ENCODE data around the gene CATSPERB.
"Not testable (repeated sequence)": the region's sequence is repeated elsewhere in the genome, so short reads cannot be mapped to it uniquely, and the experiment has no call there.

Gene CATSPERB

GRCh38 chr14:91681118-91681517 is 50.8 kb downstream of the CATSPERB start:
- H3K9me3 ChIP-seq (ENCODE audit: insufficient read depth, low read length), result peaks cover 7% of the 10 kb centered on the region; the same call in 1 of the 2 replicates
- no peak overlapping the region for H2AFZ ChIP-seq (ENCODE audit: low read depth, low read length)
- no peak overlapping the region for H3K4me3 ChIP-seq (ENCODE audit: low read length)
- H3K9ac ChIP-seq (ENCODE audit: low read length), result no peak overlapping the region
- peaks cover 4% of the 10 kb centered on the region for H3K36me3 ChIP-seq (replicated peaks; ENCODE audit: low read depth, low read length)
- no peak overlapping the region for H3K4me2 ChIP-seq (ENCODE audit: low read length)
- H3K27me3 ChIP-seq (ENCODE audit: low read depth, low read length), result no peaks in the 10 kb centered on the region
- no peaks in the 10 kb centered on the region for H3K4me1 ChIP-seq (ENCODE audit: low read length)
- TF ChIP-seq CTCF (IDR thresholded peaks at IDR 0.05; ENCODE audit: low read depth, low read length) (no peak), EZH2phosphoT487 (IDR thresholded peaks at IDR 0.05; ENCODE audit: low read depth) (no peak)
- H3K79me2 ChIP-seq (ENCODE audit: low read length), result no peaks in the 10 kb centered on the region
- H3K27ac ChIP-seq (ENCODE audit: low read length), result no peak overlapping the region
- H4K20me1 ChIP-seq (ENCODE audit: insufficient read depth, low read length), result no peaks in the 10 kb centered on the region

GRCh38 chr14:91679273-91679672 is 52.6 kb downstream of the CATSPERB start:
- H3K79me2 ChIP-seq (ENCODE audit: low read length), result no peaks in the 10 kb centered on the region
- H2AFZ ChIP-seq (ENCODE audit: low read depth, low read length), result no peak overlapping the region
- no peaks in the 10 kb centered on the region for H4K20me1 ChIP-seq (ENCODE audit: insufficient read depth, low read length)
- no peaks in the 10 kb centered on the region for H3K4me1 ChIP-seq (ENCODE audit: low read length)
- no peak overlapping the region for H3K27ac ChIP-seq (ENCODE audit: low read length)
- H3K36me3 ChIP-seq (replicated peaks; ENCODE audit: low read depth, low read length), result peaks cover 4% of the 10 kb centered on the region
- TF ChIP-seq CTCF (IDR thresholded peaks at IDR 0.05; ENCODE audit: low read depth, low read length), result no peak
- no peak for TF ChIP-seq EZH2phosphoT487 (IDR thresholded peaks at IDR 0.05; ENCODE audit: low read depth)
- H3K4me3 ChIP-seq (ENCODE audit: low read length), result no peak overlapping the region
- H3K9ac ChIP-seq (ENCODE audit: low read length), result no peak overlapping the region
- peaks cover 7% of the 10 kb centered on the region; the same call in 1 of the 2 replicates for H3K9me3 ChIP-seq (ENCODE audit: insufficient read depth, low read length)
- H3K27me3 ChIP-seq (ENCODE audit: low read depth, low read length), result no peaks in the 10 kb centered on the region
- H3K4me2 ChIP-seq (ENCODE audit: low read length), result no peak overlapping the region

GRCh38 chr14:91677687-91678086 is 54.2 kb downstream of the CATSPERB start:
- peaks cover 14% of the 10 kb centered on the region; the same call in 1 of the 2 replicates for H3K9me3 ChIP-seq (ENCODE audit: insufficient read depth, low read length)
- H3K9ac ChIP-seq (ENCODE audit: low read length); H3K4me3 ChIP-seq (ENCODE audit: low read length): not testable (repeated sequence)

GRCh38 chr14:91674911-91675310 is 57.0 kb downstream of the CATSPERB start:
- Histone ChIP-seq H3K9ac (ENCODE audit: low read length) (no peak overlapping the region), H3K4me3 (ENCODE audit: low read length) (no peak overlapping the region), H2AFZ (ENCODE audit: low read depth, low read length) (no peak overlapping the region), H3K4me1 (ENCODE audit: low read length) (no peaks in the 10 kb centered on the region), H3K27ac (ENCODE audit: low read length) (no peak overlapping the region), H3K4me2 (ENCODE audit: low read length) (no peak overlapping the region), H3K79me2 (ENCODE audit: low read length) (no peaks in the 10 kb centered on the region), H3K27me3 (ENCODE audit: low read depth, low read length) (no peaks in the 10 kb centered on the region), H3K9me3 (ENCODE audit: insufficient read depth, low read length) (peaks cover 14% of the 10 kb centered on the region; the same call in 1 of the 2 replicates), H3K36me3 (replicated peaks; ENCODE audit: low read depth, low read length) (peaks cover 3% of the 10 kb centered on the region), H4K20me1 (ENCODE audit: insufficient read depth, low read length) (no peaks in the 10 kb centered on the region)
- no peak for TF ChIP-seq CTCF (IDR thresholded peaks at IDR 0.05; ENCODE audit: low read depth, low read length)
- no peak for TF ChIP-seq EZH2phosphoT487 (IDR thresholded peaks at IDR 0.05; ENCODE audit: low read depth)

More at GRCh38 chr14:91677687-91678086, 54.2 kb downstream of the CATSPERB start:
- not testable (repeated sequence) for H4K20me1 ChIP-seq (ENCODE audit: insufficient read depth, low read length); H2AFZ ChIP-seq (ENCODE audit: low read depth, low read length); H3K36me3 ChIP-seq (replicated peaks; ENCODE audit: low read depth, low read length); H3K27ac ChIP-seq (ENCODE audit: low read length); H3K27me3 ChIP-seq (ENCODE audit: low read depth, low read length); H3K79me2 ChIP-seq (ENCODE audit: low read length); H3K4me2 ChIP-seq (ENCODE audit: low read length); H3K4me1 ChIP-seq (ENCODE audit: low read length)

GRCh38 chr14:91669867-91670266 is 62.0 kb downstream of the CATSPERB start:
- no peak overlapping the region for H3K4me2 ChIP-seq (ENCODE audit: low read length)
- no peaks in the 10 kb centered on the region for H4K20me1 ChIP-seq (ENCODE audit: insufficient read depth, low read length)
- H3K9me3 ChIP-seq (ENCODE audit: insufficient read depth, low read length), result peaks cover 7% of the 10 kb centered on the region; the same call in 1 of the 2 replicates
- no peaks in the 10 kb centered on the region for H3K27me3 ChIP-seq (ENCODE audit: low read depth, low read length)
- no peaks in the 10 kb centered on the region for H3K4me1 ChIP-seq (ENCODE audit: low read length)
- no peaks in the 10 kb centered on the region for H3K79me2 ChIP-seq (ENCODE audit: low read length)
- no peak overlapping the region for H3K27ac ChIP-seq (ENCODE audit: low read length)
- H3K4me3 ChIP-seq (ENCODE audit: low read length), result no peak overlapping the region
- H2AFZ ChIP-seq (ENCODE audit: low read depth, low read length), result no peak overlapping the region
- TF ChIP-seq EZH2phosphoT487 (IDR thresholded peaks at IDR 0.05; ENCODE audit: low read depth) (no peak), CTCF (IDR thresholded peaks at IDR 0.05; ENCODE audit: low read depth, low read length) (no peak)
- no peak overlapping the region for H3K9ac ChIP-seq (ENCODE audit: low read length)
- no peaks in the 10 kb centered on the region for H3K36me3 ChIP-seq (replicated peaks; ENCODE audit: low read depth, low read length)

GRCh38 chr14:91667101-91667500 is 64.8 kb downstream of the CATSPERB start:
- not testable (repeated sequence) for H3K4me2 ChIP-seq (ENCODE audit: low read length); H3K79me2 ChIP-seq (ENCODE audit: low read length); H3K9me3 ChIP-seq (ENCODE audit: insufficient read depth, low read length); H3K36me3 ChIP-seq (replicated peaks; ENCODE audit: low read depth, low read length); H4K20me1 ChIP-seq (ENCODE audit: insufficient read depth, low read length); H3K27ac ChIP-seq (ENCODE audit: low read length); H3K4me3 ChIP-seq (ENCODE audit: low read length); H3K27me3 ChIP-seq (ENCODE audit: low read depth, low read length); H3K9ac ChIP-seq (ENCODE audit: low read length); H3K4me1 ChIP-seq (ENCODE audit: low read length); H2AFZ ChIP-seq (ENCODE audit: low read depth, low read length)

Measured in OCI-LY3 (cell line).